Islet precursor cell (in vitro differentiated cells): Measurements from ENCODE around the gene EXOC3.
"Not testable (repeated sequence)": the region's sequence is repeated elsewhere in the genome, so short reads cannot be mapped to it uniquely, and the experiment has no call there.

Experiments used
- DNase-seq: peaks from one replicate; pipeline ENCODE4 v3.0.0-alpha.2; 2018

EXOC3 gene

DNA sequence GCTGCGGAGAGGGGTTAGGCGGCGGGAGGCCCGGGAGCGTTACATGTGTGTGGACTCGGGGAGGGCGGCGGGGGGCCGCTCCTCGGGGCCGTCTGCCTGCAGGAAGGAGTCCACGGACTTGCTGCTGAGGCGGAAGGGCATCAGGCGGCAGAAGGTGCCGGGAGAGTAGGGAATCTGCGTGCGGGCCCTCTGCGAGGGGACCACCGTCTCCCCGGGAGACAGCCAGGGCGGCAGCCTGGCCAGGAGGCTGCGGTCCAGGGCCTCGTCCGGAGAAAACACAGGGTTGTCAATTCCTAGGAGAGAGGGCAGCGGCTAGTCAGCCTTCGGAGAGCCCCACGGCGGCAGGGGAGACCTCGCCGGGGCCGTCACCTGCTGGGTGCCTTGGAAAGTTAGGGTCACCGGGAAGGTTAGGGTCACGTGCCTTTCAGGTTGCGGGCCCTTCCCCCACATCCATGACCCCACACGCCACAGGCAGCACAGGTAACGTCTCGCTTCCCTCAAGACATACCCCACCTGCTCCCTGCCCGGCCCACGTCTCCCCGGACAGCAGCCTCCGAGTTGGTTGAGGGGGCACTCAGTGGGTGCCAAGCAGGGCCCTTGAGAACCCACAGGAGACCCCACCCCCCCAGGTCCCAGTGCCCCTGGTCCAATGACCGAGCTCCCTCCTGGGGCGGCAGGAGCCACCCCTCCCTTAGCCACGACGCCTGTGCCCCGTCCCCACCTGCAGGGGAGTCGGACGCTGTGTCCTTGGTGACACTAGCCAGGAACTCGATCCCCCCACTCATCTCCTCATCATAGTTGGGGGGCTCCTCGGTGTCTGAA, 32.1 kb downstream of the EXOC3 start:
- no peak for DNase-seq

GRCh38 chr5:475704-476101, 32.7 kb downstream of the EXOC3 start:
- DNase-seq: no peak

GRCh38 chr5:476102-476813, 33.3 kb downstream of the EXOC3 start:
- DNase-seq: no peak

- no peak for DNase-seq
Observed at GRCh38 chr5:476814-477175, 33.8 kb downstream of the EXOC3 start.

DNA sequence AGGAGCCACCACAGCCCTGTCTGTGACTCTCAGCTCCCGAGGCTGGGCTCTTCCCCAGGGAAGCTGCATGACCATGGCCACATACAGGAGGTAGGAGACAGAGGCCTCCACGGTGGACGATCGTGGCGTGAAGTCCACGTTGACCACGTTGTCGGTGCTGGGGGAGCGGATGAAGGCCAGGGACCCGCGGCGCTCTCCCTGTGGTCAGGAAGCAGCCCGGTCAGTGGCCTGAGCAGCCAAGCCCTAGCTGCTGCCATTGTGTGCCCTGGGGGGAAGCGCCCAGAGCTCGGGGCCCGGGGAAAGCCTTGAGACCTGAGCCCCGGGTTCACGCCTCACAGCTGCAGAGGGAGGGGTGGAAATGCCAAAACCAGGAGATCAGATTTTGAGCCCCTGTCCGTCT, 34.3 kb downstream of the EXOC3 start:
- DNase-seq: no peak

DNA sequence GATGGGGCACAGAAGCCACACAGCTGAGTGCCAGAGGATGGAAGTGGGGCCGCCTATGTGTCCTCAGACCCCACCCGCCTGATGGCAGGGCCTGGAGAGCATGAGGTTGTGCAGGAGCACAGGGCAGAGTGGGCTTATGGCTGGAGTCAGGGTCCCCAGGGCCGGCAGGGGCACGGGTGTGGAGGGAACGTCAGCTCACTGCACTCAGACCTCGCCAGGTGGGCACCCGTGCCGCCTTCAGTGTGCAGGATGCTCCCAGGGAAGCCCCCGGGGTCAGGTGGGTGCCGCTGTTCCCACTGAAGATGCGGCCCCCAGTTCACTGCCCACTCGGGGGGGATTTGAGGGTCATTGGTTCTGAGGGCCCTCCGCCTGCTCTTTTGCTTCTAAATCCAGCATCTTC, 34.9 kb downstream of the EXOC3 start:
- DNase-seq: no peak

DNA sequence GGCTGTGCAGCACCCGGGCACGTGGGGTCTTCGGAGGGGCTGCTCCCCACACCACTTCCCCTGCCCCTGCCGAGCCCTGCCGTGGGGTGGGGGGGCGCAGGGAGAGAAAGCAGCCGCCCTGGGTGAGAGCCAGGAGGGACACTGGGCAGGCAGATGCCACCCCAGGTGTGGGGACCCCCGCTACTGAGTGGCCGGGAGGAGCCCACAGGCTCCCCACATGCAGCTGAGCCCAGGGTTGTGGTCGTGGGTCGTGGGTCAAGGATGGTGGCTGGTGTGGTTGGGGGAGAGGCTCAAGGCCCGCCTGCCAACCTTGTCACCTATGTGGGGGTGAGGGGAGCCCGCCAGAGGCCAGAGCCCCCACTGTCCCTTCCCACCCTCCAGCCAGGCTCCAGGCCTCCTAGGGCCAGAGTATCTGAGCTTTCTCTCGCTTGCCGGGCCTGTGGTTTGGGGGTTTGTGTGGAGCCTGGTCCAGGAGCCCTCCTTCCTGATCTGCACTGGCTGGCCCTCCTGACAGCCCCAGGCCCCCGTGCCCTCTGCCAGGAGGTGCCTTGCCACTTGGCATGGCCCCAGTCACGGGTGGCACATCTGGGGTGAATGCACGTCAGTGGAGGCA, 35.5 kb downstream of the EXOC3 start:
- DNase-seq: no peak

- DNase-seq: no peak
Observed at GRCh38 chr5:478982-479535, 36.1 kb downstream of the EXOC3 start.

GRCh38 chr5:479566-480319, 36.8 kb downstream of the EXOC3 start:
- DNase-seq: no peak

- no peak for DNase-seq
Observed at GRCh38 chr5:481347-481746, 38.4 kb downstream of the EXOC3 start.

- no peak for DNase-seq
Observed at GRCh38 chr5:482021-482420, 39.0 kb downstream of the EXOC3 start.

- DNase-seq: no peak
Observed at GRCh38 chr5:482506-482905, 39.5 kb downstream of the EXOC3 start.

DNA sequence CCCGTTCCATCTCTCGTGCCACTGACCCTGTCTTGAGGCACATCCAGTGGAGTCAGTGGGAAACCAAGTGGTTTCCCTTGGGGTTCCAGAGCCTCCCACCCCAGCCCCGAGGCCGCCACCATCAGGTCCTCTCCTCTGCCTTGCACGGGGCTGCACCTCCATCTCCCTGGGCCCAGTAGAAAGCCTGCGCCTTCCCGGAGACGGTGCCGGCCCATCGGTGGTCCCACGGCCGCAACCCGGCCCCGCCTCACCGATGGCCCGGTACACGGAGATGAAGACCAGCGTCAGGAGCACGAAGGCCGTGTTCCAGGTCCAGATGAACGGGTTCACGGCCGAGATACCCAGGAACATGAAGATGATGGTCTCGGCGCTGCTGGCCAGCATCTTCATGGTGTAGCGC, 40.0 kb downstream of the EXOC3 start:
- no peak for DNase-seq

DNA sequence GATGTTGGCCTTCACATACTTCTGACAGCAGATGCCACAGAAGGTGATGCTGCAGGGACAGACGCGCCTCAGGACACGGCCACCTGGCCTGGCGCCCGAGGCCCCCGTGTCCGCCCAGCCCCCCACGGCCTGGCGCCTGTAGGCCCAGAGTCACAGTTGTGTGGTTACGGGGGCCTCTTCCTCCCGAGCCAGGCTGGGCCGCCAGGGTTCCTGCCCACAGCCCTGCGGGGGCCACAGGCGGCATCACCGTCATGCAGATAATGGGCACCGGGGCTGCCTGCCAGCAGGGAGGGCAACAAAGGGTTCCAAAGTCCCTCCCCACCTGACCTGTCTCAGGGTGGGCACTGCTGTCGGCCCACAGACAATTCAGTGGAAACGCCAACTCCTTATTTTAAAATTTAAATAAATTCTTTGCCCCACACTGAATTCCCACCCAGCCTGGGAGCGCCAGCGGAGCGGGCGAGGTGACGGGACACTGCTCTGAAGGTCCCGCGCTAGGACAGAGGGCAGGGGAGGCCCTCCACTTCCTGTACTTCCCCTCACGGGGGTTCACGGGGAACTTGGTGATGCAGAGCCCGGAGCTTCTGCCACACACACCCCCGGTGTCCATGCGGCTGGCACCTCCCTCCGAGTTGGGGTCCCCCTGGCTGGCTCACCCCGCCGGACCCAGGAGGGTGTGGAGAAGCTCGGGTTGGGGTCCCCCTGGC, 40.6 kb downstream of the EXOC3 start:
- DNase-seq: no peak

- no peak for DNase-seq
Observed at GRCh38 chr5:484556-484955, 41.6 kb downstream of the EXOC3 start.

DNA sequence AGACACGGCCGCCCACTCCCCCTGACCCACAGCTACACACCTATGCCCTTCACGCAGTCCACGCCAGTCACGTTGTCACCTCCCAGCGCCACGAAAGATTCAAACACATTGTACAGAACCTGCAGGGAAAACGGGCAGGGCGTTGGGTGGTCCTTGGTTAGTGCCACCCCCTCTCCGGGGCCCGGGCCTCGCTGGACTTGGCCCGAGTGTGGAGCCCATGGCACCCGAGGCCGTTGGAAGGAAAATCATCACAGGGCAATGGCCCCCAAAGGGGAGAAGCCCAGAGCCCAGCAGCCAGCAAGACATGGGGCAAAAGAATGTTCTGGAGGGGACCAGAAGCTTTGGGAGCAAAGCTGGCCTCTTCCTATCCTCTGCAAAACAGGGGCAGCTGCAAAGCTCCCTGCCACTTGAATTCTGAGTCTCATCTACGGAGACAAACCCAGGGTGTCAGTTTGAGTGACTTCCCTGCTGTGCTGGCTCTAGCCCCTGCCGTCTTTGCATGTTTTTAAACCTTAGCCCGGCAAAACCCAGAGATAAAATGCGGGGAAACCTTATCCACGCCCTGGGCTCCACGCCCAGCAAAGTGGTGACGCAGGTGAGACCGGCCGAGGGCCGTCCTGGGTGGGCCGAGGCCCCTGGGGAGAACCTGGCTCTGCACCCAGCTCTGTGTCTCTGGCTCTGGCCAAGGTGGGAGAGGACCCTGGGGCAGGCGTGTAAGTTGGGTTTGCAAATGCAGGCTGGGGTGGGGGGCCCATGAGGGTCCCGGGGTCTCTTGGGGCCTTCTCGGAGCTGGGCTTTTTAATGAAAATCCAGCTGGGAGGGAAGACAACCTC, 42.4 kb downstream of the EXOC3 start:
- DNase-seq: no peak

DNA sequence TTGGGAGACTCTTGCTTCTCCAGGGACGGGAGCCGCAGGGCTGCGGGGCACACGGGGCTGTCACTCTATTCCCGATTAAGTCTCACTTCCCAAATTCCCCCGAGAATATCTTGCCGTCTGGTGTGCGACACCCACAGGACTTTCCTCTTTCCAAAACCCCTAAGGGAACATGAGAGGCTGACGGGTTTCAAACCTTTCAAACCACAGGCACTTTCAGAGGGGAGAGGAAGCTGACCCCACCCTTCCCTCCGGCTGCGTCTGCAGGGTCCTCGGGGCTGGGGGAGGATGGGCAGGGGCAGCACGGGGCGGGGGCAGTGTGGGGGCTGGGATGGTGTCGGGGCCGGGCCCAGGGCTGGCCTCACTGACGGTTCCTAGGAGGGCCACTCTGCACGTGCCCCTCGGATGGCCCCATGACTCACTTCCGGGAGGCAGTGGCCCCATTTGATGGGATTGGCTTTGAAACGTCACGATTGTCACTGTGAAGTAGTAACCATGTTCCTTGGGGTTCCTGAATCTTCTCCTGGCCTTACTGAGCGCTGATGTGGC, 43.0 kb downstream of the EXOC3 start:
- DNase-seq: no peak

DNA sequence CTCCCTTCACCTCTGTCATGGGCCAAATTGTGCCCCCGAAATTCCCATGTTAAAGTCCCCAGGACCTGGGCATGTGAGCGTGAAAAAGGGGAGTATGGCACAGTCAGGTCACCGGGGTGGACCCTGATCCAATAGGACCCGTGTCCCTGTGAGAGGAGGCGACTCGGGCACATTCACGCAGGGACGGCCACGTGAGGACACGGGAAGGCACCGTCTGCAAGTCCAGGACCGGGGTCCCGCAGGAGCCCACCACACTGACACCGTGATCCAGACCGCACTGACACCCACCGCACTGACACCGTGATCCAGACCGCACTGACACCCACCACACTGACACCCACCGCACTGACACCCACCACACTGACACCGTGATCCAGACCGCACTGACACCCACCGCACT, 43.6 kb downstream of the EXOC3 start:
- DNase-seq: not testable (repeated sequence)

GRCh38 chr5:488241-488640, 45.3 kb downstream of the EXOC3 start:
- no peak for DNase-seq

DNA sequence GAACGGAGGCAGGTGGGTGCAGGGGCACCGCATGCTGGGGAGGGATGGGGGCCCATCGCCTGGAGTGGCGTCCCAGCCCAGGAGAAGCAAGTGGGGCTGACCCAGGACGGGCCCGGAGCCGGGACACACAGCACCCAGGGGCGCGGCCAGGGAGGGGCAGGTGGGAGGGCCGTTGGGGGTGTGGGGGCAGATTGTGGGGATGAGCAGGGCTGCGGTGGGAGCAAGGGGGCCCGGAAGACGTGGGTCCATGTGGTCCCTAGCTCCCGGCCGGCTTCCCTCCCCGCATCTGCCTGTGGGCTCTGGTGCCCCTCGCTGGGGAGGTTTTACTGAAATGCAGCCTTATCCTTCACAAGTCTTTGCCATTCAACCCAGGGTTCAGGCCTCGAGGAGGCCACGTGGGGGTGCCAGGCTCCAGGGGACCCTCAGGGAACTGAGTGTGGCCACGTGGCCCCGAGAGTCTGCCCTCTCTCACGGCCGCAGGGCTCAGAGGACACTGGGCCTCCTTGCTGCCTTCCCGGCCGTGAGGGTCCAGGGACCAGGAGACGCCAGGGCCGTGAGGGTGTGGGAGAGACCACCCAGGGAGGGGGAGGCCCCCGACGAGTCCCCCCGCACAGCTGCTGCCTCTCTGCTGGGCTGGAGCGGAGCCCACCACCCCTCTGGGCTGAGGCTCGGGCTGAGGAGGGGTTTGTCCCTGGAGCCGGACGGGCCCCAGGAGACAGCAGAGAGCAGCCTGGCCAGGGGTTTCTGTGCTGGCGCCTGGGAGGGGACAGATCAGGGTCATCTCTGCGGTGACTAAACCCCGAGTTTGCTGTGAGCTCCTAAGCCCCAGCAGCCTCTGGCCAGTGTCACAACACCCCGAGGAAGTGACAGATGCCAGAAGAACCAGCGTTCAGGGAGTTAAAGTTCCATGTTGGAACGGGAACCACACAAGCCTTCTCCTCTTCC, 46.0 kb downstream of the EXOC3 start:
- DNase-seq: no peak
